ENCODE measurements around the gene C19orf67. TPM values are rescaled to one million over a fixed set of nuclear protein-coding genes. Genes with fewer than 3 reads are reported as not detected.

C19orf67 gene
- total and polyA plus RNA-seq, 10 donors = 4.9 TPM; not detected in 9

- TF ChIP-seq POLR2A (IDR thresholded peaks at IDR 0.05) = peak in 2 of 3 donors; percentile 39 to 60
- TF ChIP-seq CTCF (IDR thresholded peaks at IDR 0.05 in 8 of 11, conservative IDR thresholded peaks at IDR 0.05 in 3 of 11) = peak in 10 of 11 experiments; percentile 48 to 76 (median 71)
- peak; percentile 81 to 90 (median 87) for TF ChIP-seq POLR2AphosphoS5 (IDR thresholded peaks at IDR 0.05)
- Histone ChIP-seq H3K27ac (peak within 1 kb of the TSS; percentile 85 to 98 (median 94)), H3K27me3 (replicated peaks in 1 of 7) (no peaks in the 10 kb centered on the region), H3K9me3 (no peaks in the 10 kb centered on the region), H3K4me1 (peaks cover 5 to 82% (median 31%) of the 10 kb centered on the region in 6 donors), H3K4me3 (peak within 1 kb of the TSS; percentile 40 to 94 (median 72)), H3K36me3 (peaks cover 0 to 25% (median 6%) of the 10 kb centered on the region in 6 donors)
- peak; percentile 95 for DNase-seq
- WGBS, 5 donors = 0 to 1% (median 0%) methylated on average over 26 to 63 of the region's 63 CpGs
- intact Hi-C loops (cut with DNase I; ENCODE audit: low total_unique reads) = loop anchor here (10.0 kb wide), 1 partner anchor 77 kb away; the partner anchor contains the start of gene DCAF15
Measured at GRCh38 chr19:14031719-14032480, 53.7 kb downstream of the C19orf67 start, which contains the start of gene IL27RA. Gene IL27RA, plus strand, starts transcription at chr19:14031762. Its CDS starts 111 bp downstream, at chr19:14031873.

Other genes with a start within 250 kb of the C19orf67 start
- gene NANOS3, start 208.6 kb downstream of the C19orf67 start, total RNA-seq = not detected
- under 1 TPM; 0.42 to 0.99 (median 0.52) TPM for gene NANOS3, start 208.6 kb downstream of the C19orf67 start, polyA plus RNA-seq
- 1 to 10 TPM in 6 of 7 donors, under 1 TPM in 1; 0.97 to 3.5 (median 2.1) TPM for gene BRME1, start 179.7 kb downstream of the C19orf67 start, total RNA-seq
- 1 to 10 TPM; 1.3 to 3.8 (median 2.7) TPM for gene BRME1, start 179.7 kb downstream of the C19orf67 start, polyA plus RNA-seq
- 10 to 100 TPM; 26.2 to 40.1 (median 28.8) TPM for gene CC2D1A, start 179.6 kb downstream of the C19orf67 start, total RNA-seq
- 10 to 100 TPM; 13.0 to 27.2 (median 24.5) TPM for gene CC2D1A, start 179.6 kb downstream of the C19orf67 start, polyA plus RNA-seq
- 1 to 10 TPM in 2 of 7 donors, under 1 TPM in 4, not detected in 1; 0.19 to 3.0 (median 0.79) TPM for gene PODNL1, start 147.4 kb downstream of the C19orf67 start, total RNA-seq
- under 1 TPM; 0.20 to 0.54 (median 0.41) TPM for gene PODNL1, start 147.4 kb downstream of the C19orf67 start, polyA plus RNA-seq
- gene DCAF15, start 133.3 kb downstream of the C19orf67 start, total RNA-seq = 10 to 100 TPM; 27.7 to 58.6 (median 43.2) TPM
- gene DCAF15, start 133.3 kb downstream of the C19orf67 start, polyA plus RNA-seq = 10 to 100 TPM; 44.7 to 84.9 (median 79.0) TPM
- gene RFX1, start 79.5 kb downstream of the C19orf67 start, total RNA-seq = 10 to 100 TPM in 5 of 7 donors, 1 to 10 TPM in 2; 9.2 to 22.4 (median 17.9) TPM
- 1 to 10 TPM; 2.2 to 8.0 (median 4.2) TPM for gene RFX1, start 79.5 kb downstream of the C19orf67 start, polyA plus RNA-seq
- not detected for gene RLN3, start 57.6 kb downstream of the C19orf67 start, total RNA-seq
- under 1 TPM in 1 of 3 donors, not detected in 2; 0.35 TPM for gene RLN3, start 57.6 kb downstream of the C19orf67 start, polyA plus RNA-seq
- gene IL27RA, start 54.0 kb downstream of the C19orf67 start, total RNA-seq = 10 to 100 TPM; 15.7 to 28.7 (median 20.8) TPM
- 10 to 100 TPM; 12.8 to 14.4 (median 13.4) TPM for gene IL27RA, start 54.0 kb downstream of the C19orf67 start, polyA plus RNA-seq
- not detected for gene PALM3, start 23.7 kb downstream of the C19orf67 start, total RNA-seq
- under 1 TPM; 0.02 to 0.32 (median 0.05) TPM for gene PALM3, start 23.7 kb downstream of the C19orf67 start, polyA plus RNA-seq
- gene MISP3, start 13.0 kb downstream of the C19orf67 start, total RNA-seq = 1 to 10 TPM; 1.8 to 8.0 (median 2.0) TPM
- 1 to 10 TPM; 1.5 to 2.2 (median 1.9) TPM for gene MISP3, start 13.0 kb downstream of the C19orf67 start, polyA plus RNA-seq
- gene SAMD1, start 5.0 kb upstream of the C19orf67 start, total RNA-seq = 10 to 100 TPM; 25.5 to 36.8 (median 30.6) TPM
- 10 to 100 TPM; 19.6 to 31.4 (median 24.3) TPM for gene SAMD1, start 5.0 kb upstream of the C19orf67 start, polyA plus RNA-seq
- gene PRKACA, start 32.0 kb upstream of the C19orf67 start, total RNA-seq = 100 to 1,000 TPM in 6 of 7 donors, 10 to 100 TPM in 1; 87.7 to 256 (median 132) TPM
- gene PRKACA, start 32.0 kb upstream of the C19orf67 start, polyA plus RNA-seq = 10 to 100 TPM; 26.6 to 77.3 (median 31.4) TPM
- 10 to 100 TPM in 3 of 7 donors, 1 to 10 TPM in 4; 4.0 to 24.8 (median 7.0) TPM for gene ASF1B, start 50.8 kb upstream of the C19orf67 start, total RNA-seq
- gene ASF1B, start 50.8 kb upstream of the C19orf67 start, polyA plus RNA-seq = 10 to 100 TPM in 2 of 3 donors, 1 to 10 TPM in 1; 3.8 to 12.5 (median 10.1) TPM
- 10 to 100 TPM in 6 of 7 donors, 1 to 10 TPM in 1; 10.0 to 21.1 (median 13.4) TPM for gene ADGRL1, start 120.4 kb upstream of the C19orf67 start, total RNA-seq
- 1 to 10 TPM; 1.8 to 5.8 (median 2.3) TPM for gene ADGRL1, start 120.4 kb upstream of the C19orf67 start, polyA plus RNA-seq

All from spleen (tissue), 11 donors.